Activated T-helper 2 cell treated with anti-CD3 and anti-CD28 coated beads, Interferon-gamma antibody, Interleukin-2, Interleukin-4, amounts not matched to agents 10 μg/mL and 5 μg/mL and 100 μg/mL, durations not matched to agents 14 hours and 24 hours and 36 hours (primary cell): ENCODE results near the gene AGFG2. TPM values are rescaled to one million over a fixed set of nuclear protein-coding genes. Genes with fewer than 3 reads are reported as not detected.
A peak's percentile ranks its signal among the peaks of the same experiment; 100 is the strongest.

Source experiments
- DNase-seq: peaks from one replicate; pipeline ENCODE4 v3.0.0; 2021; ENCODE audit warnings: low spot score
- H3K27ac Mint-ChIP-seq: one replicate; pipeline ENCODE4 v1.8.0; 2021; ENCODE audit warnings: mixed read lengths
- H3K27me3 Mint-ChIP-seq: one replicate; pipeline ENCODE4 v1.8.0; 2021; ENCODE audit warnings: low read depth, mixed read lengths
- H3K36me3 Mint-ChIP-seq: one replicate; pipeline ENCODE4 v1.8.0; 2021; ENCODE audit warnings: low read depth, mixed read lengths
- H3K4me1 Mint-ChIP-seq: one replicate; pipeline ENCODE4 v1.8.0; 2021; ENCODE audit warnings: low read depth, mixed read lengths
- H3K4me3 Mint-ChIP-seq: one replicate; pipeline ENCODE4 v1.8.0; 2021; ENCODE audit warnings: low read depth, mild to moderate bottlenecking, moderate library complexity, mixed read lengths
- H3K9me3 Mint-ChIP-seq: one replicate; pipeline ENCODE4 v1.8.0; 2021; ENCODE audit warnings: mixed read lengths
- intact Hi-C: fragments of 100-400 bp; cut with micrococcal nuclease; formaldehyde crosslinking; loops from one replicate; pipeline ENCODE4 v1.15.1; 2023
- total RNA-seq: library from RNA; stranded (reverse); gene quantifications from 2 replicates; pipeline ENCODE4 v1.2.3, GENCODE V29; 2022

AGFG2 gene
- total RNA-seq, 1 donor from 2014 or later, result 75.5 TPM

DNA sequence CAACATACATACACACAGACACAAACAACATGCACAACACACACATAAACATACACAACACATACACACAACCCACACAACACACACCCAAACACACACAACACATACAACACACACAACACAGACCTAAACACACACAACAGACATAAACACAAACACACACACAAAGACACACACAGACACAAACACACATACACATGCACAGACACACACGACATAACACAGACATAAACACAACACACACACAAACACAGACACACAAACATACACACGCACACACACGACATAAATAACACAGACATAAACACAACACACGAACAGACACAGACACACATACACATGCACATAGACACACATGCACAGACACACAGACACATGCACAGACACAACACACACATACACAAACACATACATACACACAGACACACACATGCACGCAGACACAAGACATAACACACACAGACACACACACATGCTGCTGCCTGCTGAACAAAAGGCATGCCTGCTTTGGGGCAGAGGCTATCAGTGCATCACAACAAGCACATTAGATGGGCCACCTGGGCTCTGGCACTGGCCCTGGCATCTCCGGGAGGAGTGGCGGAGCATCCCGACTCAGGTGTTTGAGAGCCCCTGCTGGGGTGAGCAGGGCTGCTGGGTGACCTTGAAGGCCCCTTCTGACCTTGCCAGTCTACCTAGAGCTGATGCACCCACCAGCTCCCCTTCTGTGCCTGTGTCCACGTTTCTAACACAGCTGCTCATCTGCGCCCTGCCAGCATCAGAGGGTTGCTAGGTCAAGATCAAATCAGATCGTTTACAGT lies 41.7 kb downstream of the AGFG2 start:
- no peak overlapping the region for H3K27ac Mint-ChIP-seq
- peaks cover 24% of the 10 kb centered on the region for H3K36me3 Mint-ChIP-seq
- no peaks in the 10 kb centered on the region for H3K9me3 Mint-ChIP-seq
- no peak for DNase-seq
- intact Hi-C loops, result loop anchor here (10.0 kb wide), 1 partner anchor 294 kb away; the partner anchor contains the start of gene SRRT
- peaks cover 23% of the 10 kb centered on the region for H3K4me1 Mint-ChIP-seq
- H3K27me3 Mint-ChIP-seq, result no peaks in the 10 kb centered on the region
- H3K4me3 Mint-ChIP-seq, result no peak overlapping the region

DNA sequence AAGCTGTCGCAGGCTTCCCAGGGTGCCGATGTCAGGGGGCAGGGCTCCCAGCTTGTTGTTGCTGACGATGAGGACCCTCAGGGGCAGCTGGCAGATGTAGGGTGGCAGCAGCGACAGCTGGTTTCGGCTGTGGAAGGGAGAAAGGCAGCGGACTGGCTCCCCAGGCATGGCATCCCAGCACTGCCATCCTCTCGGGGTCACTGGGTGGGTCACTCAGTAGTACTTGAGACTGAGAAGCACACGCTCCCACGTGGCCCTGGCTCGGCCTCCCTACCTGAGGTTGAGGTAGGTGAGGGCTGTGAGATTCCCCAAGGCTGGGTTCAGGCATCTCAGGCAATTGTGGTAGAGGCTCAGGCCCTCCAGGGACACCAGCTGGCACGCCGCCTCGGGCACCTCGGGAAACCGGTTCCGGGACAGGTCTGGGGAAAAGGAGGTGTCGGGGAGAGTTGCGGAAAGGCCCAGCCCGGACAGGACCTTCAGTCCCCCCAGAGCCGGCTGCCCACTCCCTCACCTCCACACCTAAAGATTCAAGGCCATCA lies 43.1 kb downstream of the AGFG2 start:
- DNase-seq, result no peak
- no peaks in the 10 kb centered on the region for H3K27me3 Mint-ChIP-seq
- peaks cover 23% of the 10 kb centered on the region for H3K4me1 Mint-ChIP-seq
- intact Hi-C loops, result loop anchor here (10.0 kb wide), 1 partner anchor 293 kb away; the partner anchor contains the start of gene SRRT
- peak overlapping the region; percentile 60 for H3K27ac Mint-ChIP-seq
- H3K9me3 Mint-ChIP-seq, result no peaks in the 10 kb centered on the region
- H3K4me3 Mint-ChIP-seq, result peak overlapping the region; percentile 33
- peaks cover 14% of the 10 kb centered on the region for H3K36me3 Mint-ChIP-seq

DNA sequence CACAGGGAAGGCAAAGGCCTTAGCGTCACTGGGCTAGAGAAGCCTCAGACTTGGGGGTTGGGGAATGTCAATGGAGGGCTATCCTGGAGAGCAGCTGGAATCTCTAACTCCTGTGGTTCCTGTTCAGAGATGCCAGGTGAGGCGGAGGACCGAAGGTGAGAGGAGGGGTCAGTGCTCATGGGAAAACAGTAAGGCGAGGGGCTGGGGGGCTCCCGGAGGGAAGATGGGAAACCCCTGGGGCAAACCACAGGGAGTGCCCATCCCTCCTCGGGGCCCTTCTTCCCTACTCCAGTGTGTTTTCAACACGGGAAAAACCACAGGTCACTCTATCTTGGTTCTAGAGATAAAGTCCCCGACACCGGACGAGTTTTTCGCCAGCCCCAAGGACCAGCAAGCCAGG lies 43.6 kb downstream of the AGFG2 start:
- Mint-ChIP-seq H3K4me3 (peak overlapping the region; percentile 33), H3K27ac (peak overlapping the region; percentile 60), H3K36me3 (peaks cover 13% of the 10 kb centered on the region), H3K27me3 (no peaks in the 10 kb centered on the region), H3K9me3 (no peaks in the 10 kb centered on the region), H3K4me1 (peaks cover 23% of the 10 kb centered on the region)
- DNase-seq, result no peak
- intact Hi-C loops, result loop anchor here (1.0 to 10.0 kb wide), 2 partner anchors 37 to 292 kb away; partner anchors contain the start of gene SRRT

DNA sequence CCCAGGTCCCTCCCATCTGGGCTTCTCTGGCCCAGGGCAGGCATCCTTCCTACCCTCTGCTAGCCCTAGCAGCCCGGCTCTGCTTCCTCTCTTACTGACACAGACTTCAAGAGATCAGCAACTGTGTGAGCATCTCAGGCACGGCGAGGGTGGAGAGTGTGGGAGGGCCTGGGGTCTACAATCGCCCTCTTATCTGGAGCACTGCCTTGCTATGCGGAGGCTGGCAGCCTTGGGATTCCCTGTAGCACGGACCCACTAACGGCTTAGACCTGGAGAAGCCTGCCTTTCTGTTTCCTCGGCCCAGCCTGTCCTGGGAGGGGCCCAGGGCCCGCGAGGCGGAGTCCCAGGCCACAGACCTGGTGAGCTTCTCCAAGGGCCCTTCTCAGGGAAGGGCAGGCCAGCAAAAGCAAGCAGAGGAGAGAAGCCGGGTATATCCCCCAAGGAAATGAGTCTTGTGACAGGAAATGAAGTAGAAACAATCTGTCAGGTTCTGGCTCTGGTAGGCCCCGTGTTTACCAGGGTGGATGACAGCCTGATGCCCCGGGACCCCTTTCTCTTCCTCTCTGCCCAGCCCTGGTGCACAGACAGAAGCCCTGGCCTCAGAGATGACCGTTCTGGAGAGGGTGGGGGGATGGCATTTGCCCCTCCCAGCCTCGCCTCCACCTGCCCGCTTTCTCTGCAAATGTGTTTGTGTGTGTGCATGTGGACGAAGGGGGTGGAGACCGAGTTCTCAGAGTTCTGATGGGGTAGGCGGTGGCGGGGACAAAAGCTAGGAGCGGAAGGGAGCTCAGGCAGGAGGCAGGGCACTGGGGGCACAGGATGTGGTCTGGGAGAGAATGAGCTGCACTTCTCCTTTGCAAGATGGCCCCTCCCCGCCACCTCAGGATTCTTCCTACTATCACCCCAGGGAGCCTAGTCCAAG lies 44.4 kb downstream of the AGFG2 start:
- peaks cover 7% of the 10 kb centered on the region for H3K36me3 Mint-ChIP-seq
- H3K9me3 Mint-ChIP-seq, result no peaks in the 10 kb centered on the region
- peak; percentile 74 for DNase-seq
- peak overlapping the region; percentile 96 for H3K4me3 Mint-ChIP-seq
- peaks cover 24% of the 10 kb centered on the region for H3K4me1 Mint-ChIP-seq
- H3K27me3 Mint-ChIP-seq, result no peaks in the 10 kb centered on the region
- peak overlapping the region; percentile 96 for H3K27ac Mint-ChIP-seq
- intact Hi-C loops, result loop anchor here (1.0 to 10.0 kb wide), 2 partner anchors 38 to 291 kb away; partner anchors contain the start of gene SRRT

DNA sequence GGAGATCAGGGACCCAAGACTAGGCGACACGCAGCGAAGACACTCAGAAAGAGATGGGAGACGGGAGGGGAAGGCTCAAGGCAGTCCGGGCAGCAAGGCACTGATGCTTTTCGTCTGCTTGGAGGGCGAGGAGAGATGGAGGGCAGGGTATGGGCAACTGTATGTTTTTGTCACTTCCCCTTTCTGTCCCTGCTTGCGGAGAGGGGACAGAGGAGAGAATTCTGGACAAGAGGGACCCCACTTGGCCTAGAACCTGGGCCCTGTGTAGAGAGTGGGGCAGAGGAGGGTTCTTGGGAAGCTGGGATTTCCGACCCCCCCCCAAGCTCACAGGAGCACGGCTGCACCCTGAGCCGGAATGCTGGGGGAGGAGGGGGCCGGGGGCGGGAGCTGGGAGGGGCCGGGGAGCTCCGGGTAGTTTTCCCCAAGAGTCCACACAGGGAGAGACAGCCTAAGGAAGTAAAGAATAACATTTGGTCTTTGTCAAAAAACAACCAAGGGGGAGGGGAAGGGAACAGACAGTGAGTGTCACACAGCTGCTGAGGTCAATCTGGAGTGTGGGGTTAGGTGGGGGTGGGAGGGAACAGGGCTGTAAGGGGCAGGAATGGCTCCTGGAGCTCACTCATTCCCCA lies 45.2 kb downstream of the AGFG2 start:
- intact Hi-C loops, result loop anchor here (10.0 kb wide), 1 partner anchor 291 kb away; the partner anchor contains the start of gene SRRT

DNA sequence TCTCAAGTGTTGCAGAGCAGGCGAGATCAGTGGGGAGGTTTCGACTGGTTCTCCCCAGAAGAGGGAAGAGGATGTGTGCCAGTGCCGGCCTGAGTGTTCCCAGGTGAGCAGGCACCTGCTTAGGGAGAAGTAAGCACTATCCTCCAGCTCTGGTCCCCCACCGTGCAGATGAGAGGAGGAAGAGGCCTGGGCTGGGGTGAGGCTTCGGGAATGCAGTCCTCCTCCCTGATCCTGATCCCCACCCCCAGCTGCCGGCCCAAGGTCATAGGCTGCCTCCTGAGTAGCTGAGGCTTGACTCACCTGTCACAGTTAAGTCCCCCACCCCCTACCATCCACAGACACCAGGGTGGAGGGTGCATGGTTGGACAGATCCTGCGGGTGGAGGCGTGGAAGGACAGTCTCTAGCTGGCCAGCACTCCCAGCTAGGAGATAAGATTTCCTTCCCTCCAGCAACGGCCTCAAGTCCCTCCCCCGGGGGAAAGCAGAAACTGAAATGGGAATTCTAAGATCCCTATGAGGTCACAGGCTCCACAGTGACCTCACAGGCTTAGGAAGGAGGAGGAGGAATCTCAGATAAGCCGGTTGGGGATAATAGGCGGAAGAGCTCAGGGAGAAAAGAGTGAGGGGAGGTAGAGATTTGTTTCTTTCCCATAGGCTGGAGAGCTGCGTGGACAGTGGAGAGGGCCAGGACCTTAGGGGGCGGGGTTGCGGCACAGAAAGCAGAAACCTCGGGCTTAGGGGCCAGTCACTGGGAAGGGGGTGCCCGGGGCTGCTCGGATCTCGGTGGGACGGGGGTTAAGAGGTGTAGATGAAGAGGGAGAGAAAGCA lies 45.9 kb downstream of the AGFG2 start:
- no peaks in the 10 kb centered on the region for H3K9me3 Mint-ChIP-seq
- H3K4me3 Mint-ChIP-seq, result peak overlapping the region; percentile 96
- intact Hi-C loops, result loop anchor here (10.0 kb wide), 1 partner anchor 290 kb away; the partner anchor contains the start of gene SRRT
- peaks cover 3% of the 10 kb centered on the region for H3K36me3 Mint-ChIP-seq
- H3K27me3 Mint-ChIP-seq, result no peaks in the 10 kb centered on the region
- H3K27ac Mint-ChIP-seq, result peak overlapping the region; percentile 80
- no peak for DNase-seq
- peaks cover 24% of the 10 kb centered on the region for H3K4me1 Mint-ChIP-seq

More for the DNA sequence above, 45.2 kb downstream of the AGFG2 start:
- Mint-ChIP-seq H3K9me3 (no peaks in the 10 kb centered on the region), H3K4me1 (peaks cover 24% of the 10 kb centered on the region), H3K27me3 (no peaks in the 10 kb centered on the region), H3K36me3 (peaks cover 3% of the 10 kb centered on the region), H3K27ac (peak overlapping the region; percentile 96), H3K4me3 (peak overlapping the region; percentile 96)
- no peak for DNase-seq

DNA sequence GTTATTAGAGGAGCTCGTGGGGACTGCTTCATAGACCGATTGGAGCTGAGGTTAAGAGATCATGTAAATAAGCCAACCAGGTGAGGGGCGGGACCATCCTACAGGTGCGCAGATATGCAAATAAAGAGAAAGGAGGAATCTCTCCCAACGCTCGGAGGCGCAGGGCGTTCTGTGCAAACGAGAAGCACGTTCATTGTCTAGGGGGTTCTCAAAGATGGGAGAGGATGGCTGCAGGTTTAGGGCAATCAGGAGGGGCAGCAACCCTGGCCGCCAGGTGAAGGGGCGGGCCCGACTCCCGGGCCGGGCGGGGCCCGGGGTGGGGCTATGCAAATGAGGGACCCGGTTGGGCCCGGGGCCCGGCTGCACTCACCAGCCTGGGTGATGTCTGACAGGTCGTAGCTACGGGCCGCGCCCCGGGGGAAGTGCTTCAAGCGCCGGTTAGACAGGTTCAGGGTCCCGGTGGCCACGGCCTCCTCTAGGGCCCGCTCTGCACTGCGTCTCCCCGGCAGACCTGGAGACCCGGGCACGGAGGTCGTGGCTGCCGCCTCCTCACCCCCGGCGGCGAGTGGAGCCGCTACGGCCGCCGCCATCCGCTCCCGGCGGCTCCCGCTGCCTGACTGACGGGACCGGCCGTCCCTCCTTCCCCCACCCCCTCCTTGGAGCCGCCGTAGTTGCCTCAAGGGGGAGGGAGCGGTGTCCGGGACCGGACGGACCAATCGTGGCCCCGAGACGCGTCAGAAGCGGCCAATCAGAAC lies 46.7 kb downstream of the AGFG2 start, which contains the start of gene LRCH4:
LRCH4 (minus strand) TSS at position 619 of the 755 bp plus-strand sequence; CDS start at position 590, 29 bp downstream.
- H3K27ac Mint-ChIP-seq, result peak within 1 kb of the TSS; percentile 80

DNA sequence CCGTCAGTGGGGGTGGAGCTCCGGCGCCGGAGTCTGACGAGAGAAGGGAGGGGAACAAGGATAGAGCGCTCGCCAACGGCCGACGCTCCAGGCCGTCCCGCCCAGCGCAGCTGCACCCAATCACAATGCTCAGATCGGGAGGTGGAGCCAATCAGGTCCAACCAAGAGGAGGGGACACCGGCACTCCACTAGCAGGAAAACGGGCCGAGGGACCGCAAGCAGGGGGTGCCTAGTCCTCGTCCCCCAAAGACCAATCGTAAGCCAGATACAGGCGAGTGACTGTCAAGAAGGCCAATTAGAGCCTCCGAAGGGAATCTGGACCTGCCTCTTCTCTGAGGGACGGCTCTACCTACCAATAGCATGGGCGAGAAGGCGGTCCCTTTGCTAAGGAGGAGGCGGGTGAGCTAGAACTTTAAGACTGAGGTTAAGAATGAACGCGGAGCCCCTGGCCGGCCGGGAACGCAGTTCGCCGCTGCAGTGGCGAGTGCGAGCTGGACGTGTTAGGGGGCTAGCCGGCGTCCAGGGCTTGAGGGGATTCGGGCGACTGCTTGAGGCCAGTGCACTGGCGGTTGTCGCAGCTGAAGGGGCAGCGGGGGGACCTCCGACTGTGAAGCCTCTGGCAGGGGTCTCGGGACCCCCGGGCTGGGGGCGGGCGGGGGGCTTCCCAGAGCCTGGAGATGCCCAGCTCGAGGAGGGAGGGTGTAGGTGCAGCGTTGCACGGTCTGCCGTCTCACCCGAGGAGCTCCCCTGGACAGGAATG lies 47.4 kb downstream of the AGFG2 start, which contains the start of gene FBXO24:
FBXO24 (plus strand) TSS at position 63 of the 760 bp plus-strand sequence; CDS start at position 361, 298 bp downstream.
- Mint-ChIP-seq H3K27ac (peak within 1 kb of the TSS; percentile 80), H3K36me3 (peaks cover 3% of the 10 kb centered on the region), H3K4me3 (peak within 1 kb of the TSS; percentile 96), H3K4me1 (peaks cover 24% of the 10 kb centered on the region), H3K9me3 (no peaks in the 10 kb centered on the region), H3K27me3 (peaks cover 3% of the 10 kb centered on the region)
- intact Hi-C loops, result loop anchor here (1.0 to 10.0 kb wide), 7 partner anchors 18 to 288 kb away; partner anchors contain the start of genes MOSPD3, SRRT and TSC22D4
- peak; percentile 100 for DNase-seq

More for the DNA sequence above, 46.7 kb downstream of the AGFG2 start, which contains the start of gene LRCH4:
- DNase-seq, result no peak
- Mint-ChIP-seq H3K4me3 (peak within 1 kb of the TSS; percentile 96), H3K9me3 (no peaks in the 10 kb centered on the region), H3K27me3 (peaks cover 3% of the 10 kb centered on the region), H3K4me1 (peaks cover 24% of the 10 kb centered on the region), H3K36me3 (peaks cover 3% of the 10 kb centered on the region)
- intact Hi-C loops, result loop anchor here (1.0 to 10.0 kb wide), 7 partner anchors 17 to 289 kb away; partner anchors contain the start of genes MOSPD3, SRRT and TSC22D4

DNA sequence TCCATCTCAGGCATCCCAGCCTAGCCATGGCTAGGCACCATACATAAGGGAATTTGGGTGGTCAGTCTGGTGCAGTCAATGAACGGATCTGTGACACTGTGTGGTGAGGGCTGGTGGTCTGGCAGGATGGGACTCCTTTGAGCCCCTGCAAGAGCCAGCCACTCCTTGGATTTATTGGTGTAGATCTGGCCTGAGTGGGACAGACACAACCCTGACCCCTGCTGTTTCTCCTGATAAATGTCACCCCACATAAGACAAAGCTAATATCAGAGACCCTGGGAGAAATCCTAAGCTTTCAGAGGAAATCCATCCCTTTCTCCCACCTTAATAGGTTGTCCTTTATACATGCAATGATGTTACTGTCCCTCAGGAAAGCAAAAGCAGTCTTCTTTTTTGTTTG lies 49.4 kb downstream of the AGFG2 start:
- intact Hi-C loops, result loop anchor here (10.0 kb wide), 1 partner anchor 286 kb away; the partner anchor contains the start of gene SRRT
- H3K27ac Mint-ChIP-seq, result no peak overlapping the region
- no peaks in the 10 kb centered on the region for H3K9me3 Mint-ChIP-seq
- H3K4me3 Mint-ChIP-seq, result peak overlapping the region; percentile 65
- H3K4me1 Mint-ChIP-seq, result peaks cover 15% of the 10 kb centered on the region
- DNase-seq, result no peak
- peaks cover 3% of the 10 kb centered on the region for H3K27me3 Mint-ChIP-seq
- H3K36me3 Mint-ChIP-seq, result peaks cover 3% of the 10 kb centered on the region

DNA sequence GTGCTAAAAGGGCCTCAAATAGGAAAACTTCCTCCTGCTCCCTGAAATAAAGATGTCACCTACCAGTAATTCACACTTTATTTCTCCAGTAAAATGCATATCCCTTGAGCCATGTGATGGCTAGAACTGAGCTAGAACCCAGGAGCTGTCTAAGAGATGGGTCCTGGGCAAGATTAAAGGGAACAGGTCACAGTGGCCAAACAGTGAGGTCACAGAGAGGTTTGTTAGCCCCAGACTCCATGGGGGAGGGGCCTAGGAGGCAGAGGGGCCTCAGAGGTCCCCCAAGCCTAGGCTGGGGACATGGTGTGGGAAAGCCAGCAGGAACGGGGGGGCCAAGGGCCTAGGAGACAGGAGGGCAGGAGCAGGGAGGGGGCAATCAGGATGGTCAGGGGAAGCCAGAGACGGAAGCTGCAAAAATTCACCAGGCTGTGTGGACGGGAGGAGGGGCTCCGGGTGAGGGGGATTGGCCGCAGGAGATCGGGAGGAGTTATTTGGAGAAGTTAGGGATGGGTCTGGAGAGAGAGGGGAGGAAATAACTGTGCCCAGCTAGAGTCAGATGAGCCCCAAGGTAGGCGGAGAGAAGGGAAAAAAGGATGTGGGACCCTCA lies 50.4 kb downstream of the AGFG2 start:
- intact Hi-C loops, result loop anchor here (10.0 kb wide), 1 partner anchor 285 kb away; the partner anchor contains the start of gene SRRT
- Mint-ChIP-seq H3K27me3 (peaks cover 3% of the 10 kb centered on the region), H3K27ac (no peak overlapping the region), H3K4me1 (peaks cover 8% of the 10 kb centered on the region), H3K36me3 (no peaks in the 10 kb centered on the region), H3K4me3 (no peak overlapping the region), H3K9me3 (no peaks in the 10 kb centered on the region)
- DNase-seq, result no peak
